ENCODE measurements around the gene TSPAN31.

Gene TSPAN31

DNA sequence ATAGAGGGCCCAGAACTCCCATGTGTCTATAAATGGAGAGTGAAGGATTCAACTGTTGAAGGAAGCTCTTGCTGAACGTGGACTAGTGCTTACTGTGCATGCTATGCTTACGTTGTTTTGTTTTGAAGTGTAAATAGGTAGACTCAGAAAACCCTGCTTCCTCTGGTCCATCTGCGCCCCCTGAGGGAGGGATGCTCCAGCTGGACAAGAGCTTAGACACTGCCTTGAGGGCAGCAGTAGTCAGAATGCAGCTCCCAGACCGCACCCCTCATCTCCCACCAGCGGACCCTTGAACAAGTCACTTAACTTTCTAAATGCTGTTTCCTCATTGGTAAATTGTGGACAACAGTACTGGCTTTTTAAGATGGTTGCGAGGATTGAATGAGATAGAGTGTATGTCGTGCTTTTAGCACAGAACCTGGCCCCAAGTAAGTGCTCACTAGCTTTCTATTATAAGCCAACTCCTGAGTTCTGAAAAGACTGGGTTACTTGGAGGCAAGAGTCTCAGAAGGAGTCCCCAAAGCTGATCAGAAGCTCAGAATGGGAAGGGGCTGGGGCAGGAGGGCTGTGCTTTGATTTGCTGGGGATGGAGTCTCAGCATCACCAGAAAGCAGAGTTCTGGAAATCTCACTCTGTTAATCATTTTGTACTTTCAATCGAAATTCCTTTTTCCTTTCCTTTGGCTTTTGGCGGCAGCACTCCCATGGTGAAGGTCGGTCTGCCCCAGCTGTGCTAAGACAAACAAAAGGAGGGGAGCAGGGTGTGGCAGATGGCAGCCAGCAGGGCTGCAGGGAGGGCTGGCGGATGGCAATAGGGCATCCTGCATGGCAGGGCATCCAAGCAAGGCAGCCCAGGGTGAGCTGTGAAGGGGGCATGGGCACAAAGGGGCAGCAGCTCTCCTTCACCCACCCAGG lies 21.9 kb upstream of the TSPAN31 start:
- no peak for DNase-seq

- DNase-seq = no peak
Observed at GRCh38 chr12:57723630-57723962, 21.2 kb upstream of the TSPAN31 start.

- DNase-seq = no peak
Observed at GRCh38 chr12:57724003-57724935, 20.6 kb upstream of the TSPAN31 start.

GRCh38 chr12:57724936-57725740 lies 19.7 kb upstream of the TSPAN31 start:
- no peak for DNase-seq

DNA sequence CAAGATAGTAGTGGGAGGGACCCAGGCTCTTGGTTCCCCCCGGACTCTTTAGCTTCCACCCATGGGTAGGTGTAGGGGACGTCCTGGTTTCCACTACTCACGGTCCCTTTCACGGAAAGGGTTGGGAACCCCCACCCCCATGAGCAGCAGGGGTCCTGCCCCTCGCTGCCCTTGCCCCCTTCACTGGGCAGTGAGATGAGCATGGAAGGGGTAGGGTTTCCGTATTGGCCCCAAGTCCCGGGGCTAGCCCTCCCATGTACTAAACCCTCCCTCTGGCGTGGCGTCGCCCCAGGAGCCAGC lies 19.0 kb upstream of the TSPAN31 start:
- no peak for DNase-seq

DNA sequence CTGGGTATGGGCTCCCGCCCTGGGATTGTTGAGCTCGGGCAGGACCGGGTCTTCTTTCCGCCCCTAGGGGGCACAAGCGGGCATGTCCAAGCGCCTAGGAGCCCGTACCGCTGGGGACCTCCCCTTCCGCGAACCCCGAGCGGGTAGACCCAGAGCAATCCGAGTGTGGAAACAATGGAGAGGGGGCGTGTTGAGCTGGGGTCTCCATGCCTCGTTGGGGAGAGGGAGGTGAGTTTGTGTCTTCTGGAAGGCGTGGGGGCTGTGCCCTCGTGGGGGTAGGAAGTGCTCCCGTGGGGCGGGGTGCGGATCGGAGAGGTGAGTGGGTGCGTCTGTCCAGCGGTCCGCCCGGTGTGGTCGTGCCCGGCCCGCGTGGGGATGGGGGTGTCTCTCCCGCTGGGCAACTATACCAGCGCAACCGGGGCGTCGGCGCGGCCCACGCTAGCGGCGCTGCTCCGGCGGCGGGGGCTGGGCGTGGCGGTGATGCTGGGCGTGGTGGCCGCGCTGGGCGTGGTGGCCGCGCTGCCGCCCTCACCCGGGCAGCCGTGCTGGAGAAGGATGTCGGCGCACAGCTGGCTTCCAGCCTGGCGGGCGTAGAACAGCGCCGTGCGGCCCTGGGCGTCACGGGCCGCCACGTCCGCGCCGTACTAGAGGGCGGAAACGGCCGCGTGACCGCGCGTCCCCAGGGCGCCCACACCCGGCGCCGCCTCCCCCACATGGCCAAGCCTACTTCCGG lies 18.5 kb upstream of the TSPAN31 start:
- no peak for DNase-seq

GRCh38 chr12:57726884-57727757 lies 17.7 kb upstream of the TSPAN31 start:
- DNase-seq = no peak

DNA sequence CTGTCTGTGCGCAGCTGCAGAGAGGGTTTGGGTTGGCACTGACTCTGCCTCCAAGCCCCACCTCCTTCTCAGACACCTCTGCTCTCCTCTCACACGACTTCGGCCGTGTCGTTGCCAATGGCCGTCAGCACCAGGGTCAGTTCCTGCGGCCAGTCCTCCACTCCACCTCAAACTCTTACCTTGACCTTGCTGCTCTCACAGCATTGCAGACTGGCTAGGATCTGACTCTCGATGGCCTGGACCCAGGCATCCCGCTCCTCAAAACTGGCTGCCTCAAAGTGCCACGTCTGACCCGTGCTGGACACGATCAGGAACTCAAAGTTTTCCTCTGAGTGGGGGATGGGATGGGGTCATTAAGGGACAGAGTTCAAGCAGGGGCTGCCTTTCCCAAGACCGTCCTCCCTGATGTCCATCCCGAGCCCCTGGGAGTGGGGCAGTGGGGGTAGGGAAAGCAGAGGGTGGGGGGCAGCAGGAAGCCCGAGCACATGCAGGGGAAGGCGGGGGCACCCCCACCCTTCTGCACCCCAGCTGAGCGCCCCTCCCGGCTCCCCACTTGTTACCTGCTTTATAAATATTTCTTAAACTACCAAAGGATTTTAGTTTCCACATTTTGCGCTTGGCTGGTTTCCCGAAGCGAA lies 17.0 kb upstream of the TSPAN31 start:
- no peak for DNase-seq

DNA sequence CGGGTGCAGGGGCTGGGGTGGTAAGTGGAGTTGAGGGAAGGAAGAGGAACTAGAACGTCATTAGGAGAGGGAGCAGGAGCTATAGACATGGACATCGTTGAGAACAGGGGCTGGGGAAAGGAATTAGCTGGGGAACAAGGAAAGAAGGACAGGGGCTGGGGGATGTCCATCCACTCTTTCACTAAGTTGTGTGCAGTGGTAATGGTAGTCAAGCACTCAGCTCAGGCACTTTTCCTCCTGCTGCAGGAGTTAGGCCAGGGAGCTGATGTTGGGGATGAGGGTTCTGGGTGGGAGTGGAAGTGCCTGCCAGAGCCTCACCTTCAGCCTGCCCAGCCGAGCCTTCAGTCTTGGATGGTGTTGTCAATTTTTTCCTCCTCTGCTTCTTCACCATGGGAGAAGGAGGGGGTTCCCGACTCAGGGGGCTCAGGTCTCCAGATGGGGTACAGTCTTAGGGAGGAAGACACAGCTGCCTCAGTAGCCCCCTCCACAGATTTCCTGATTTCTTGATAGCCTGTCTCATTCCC lies 15.5 kb upstream of the TSPAN31 start:
- DNase-seq = no peak

DNA sequence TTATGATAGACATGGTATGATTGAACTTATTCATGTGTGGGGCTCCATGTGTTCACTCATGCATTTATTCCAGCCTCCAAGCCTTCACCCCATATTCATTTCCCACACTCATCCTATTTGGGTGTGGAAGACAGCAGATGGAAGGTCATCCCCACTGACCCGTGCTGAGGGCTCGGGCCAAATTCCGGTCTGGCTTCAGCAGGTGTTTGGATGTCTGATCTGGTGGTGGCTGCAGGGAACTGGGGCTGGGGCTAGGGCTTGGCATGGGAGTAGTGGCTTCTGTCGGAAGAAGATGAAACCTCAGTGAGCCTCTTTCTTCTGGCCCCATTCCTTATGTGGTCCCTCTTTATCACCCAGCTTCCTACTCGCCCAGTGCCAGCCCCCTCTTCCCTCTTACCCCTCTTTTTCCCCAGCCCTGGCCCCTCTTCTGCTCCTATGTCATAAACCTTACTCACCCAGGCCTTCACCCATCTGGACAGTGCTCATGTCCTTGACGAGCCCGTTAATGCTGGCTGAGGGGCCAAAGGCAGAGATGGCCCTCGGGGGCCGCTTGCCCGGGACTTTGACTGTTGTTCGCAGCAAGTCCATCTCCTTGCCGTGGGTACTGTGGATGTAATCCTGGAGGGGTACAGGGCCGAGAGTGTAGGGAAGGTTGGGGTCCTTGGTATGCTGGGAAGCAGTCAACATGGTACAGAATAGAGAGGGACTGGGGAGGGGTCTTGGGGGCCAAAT lies 14.3 kb upstream of the TSPAN31 start:
- no peak for DNase-seq

DNA sequence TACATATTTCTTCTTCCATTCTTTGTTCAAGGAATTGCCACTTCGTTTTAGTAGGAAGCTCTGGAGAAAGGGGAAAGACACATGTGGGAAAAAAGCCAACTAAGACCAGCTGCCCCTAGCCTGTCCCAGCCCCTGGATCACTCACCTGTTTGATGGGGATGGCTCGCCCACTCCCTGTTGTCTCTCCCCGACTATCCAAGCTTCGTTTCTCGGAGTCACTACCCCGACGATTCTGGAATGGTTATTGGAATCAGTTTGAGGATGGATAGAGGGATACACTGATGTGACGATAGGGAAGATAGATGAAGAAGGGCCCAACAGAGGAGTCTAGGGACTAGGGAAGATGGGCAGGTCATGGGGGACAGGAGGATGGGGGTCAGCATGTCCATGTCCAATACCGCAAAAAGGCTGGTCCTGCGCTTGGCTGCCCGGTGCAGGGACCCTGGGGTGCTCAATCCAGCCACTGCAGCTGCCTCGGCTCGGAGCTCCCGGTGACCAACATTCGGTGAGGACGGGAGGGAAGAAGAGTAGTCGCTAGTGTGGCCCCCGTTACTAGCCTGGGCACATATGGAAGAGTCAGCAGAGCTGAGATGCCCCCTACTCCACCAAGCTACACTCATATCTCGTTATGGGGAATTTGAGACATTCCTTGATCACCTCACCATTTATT lies 13.3 kb upstream of the TSPAN31 start:
- DNase-seq = no peak

DNA sequence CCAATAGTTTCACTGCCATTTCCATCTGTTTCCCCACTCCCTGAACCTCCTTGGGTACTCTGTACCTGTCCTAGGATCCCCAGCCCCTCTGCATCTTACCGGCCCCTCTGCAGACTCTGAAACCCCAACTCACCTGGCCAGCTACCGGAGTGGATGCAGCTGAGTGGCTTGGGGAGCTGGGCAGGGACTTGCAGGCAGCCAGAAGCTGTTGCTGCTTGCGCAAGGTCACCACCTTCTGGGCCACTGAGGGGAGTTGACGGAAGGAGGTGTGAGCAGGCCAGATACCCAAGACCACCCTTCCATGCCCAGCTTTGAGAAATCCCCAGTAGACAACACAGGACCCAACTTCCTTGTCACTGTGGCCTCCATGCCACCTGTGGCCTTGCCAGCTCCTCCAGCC lies 12.6 kb upstream of the TSPAN31 start:
- DNase-seq = no peak

GRCh38 chr12:57732726-57733593 lies 11.9 kb upstream of the TSPAN31 start:
- no peak for DNase-seq

DNA sequence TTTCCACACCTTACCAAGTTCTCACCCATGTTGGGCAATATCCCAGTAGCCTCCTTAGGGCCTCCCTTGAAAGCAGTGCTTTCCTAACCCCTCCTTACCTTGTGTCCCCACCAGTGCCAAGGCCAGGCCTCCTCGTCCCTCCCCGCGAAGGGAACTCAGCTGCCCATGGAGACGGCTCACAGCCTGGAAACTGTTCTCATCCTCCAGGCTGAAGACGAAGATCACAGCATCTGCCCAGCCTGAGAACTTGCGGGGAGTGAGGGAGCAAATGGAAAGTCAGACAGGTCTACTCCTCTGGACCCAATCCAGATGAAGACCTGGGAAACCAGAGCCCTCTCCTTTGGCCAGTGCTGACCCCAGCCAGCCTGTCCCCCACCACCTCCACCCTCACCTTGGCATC lies 10.9 kb upstream of the TSPAN31 start:
- no peak for DNase-seq

DNA sequence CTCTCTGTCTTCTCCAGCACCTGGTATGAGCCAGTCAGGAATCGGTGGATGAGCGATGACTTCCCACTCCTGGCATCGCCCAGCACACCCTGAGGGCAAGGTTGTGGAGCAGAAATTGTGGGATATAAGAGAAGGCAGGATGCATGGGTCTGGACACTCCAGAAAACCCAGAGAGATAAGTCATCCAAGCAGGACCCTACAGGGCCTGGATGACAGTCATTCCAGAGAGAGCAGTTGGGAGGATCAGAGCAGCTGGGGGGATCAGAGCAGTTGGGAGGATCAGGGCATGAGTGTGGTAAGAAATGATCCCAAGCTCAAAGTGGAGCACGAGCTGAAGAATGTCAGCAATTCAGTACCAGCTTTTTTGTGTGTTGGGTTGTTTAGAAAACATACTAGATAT lies 10.2 kb upstream of the TSPAN31 start:
- no peak for DNase-seq

- no peak for DNase-seq
Observed at GRCh38 chr12:57735198-57735855, 9.5 kb upstream of the TSPAN31 start.

DNA sequence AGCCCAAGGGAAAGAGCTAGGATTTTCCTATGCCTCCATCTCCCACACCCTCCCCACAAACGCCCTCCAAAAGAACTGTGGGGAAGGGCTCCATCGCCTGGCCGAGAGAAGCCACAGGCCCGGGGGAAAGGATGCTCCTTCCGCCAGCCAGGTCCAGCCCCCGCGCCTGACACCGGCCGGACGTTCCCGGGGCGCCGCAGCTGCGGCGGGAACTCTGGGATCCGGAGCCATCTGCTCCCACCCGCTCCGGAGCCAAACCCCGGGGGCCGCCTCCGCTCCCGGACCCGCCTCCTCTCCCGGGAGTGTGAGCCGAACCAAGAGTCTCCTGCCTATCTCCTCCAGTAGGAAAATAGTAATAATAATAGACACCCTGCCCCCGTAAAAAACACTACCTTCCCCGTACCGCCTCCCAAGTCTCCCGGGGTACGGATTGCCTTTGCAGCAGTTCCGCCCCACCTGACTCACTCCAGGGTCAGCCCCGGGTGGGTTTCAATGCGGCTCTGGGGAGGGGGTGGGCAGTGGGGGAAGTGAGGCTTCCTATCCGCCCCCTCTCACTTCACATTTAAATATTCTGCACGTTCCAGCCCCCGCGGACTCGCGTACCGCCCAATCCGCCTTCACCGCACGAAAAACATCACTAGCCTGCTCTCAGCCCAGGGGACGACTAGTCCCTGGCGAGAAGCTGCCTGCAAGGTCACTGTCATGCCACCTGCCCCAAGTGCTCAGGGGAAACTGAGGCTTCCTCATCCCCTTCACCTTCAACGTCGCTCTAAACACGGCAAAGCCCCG lies 8.7 kb upstream of the TSPAN31 start:
- DNase-seq = no peak

All from stimulated activated CD4-positive, alpha-beta T cell treated with anti-CD3 and anti-CD28 coated beads, Interleukin-4, amount 100 ng/mL, for 1 hour (primary cell).